Pancreas (tissue), 10 donors: ENCODE data around the gene GET3. TPM values are rescaled to one million over a fixed set of nuclear protein-coding genes. Genes with fewer than 3 reads are reported as not detected.

Experiments used
- ATAC-seq, 4 donors: fragments of 200-7000 bp; cut with Tn5 transposase; one replicate each; pipeline versions ENCODE4 v1.8.0 to v1.9.1; 2020; ENCODE audit warnings: mild to moderate bottlenecking in 4 of 4, moderate library complexity in 4 of 4
- DNase-seq, 6 donors: peaks; one replicate each; pipeline ENCODE4 v3.0.0-alpha.2; 2020
- FAIRE-seq: peaks from 2 replicates; lab custom pipeline; 2012; peaks lifted over from hg19 to GRCh38; lab: Jason Lieb, UNC
- H3K27ac ChIP-seq, 4 donors: fragments of 200-600 bp; sonication (generic); 1 replicate in 3 of 4; 2 replicates in 1 of 4; pipeline versions ENCODE4 v1.5.0 to v1.8.0; 2020
- H3K27me3 ChIP-seq, 4 donors: fragments of 200-600 bp; one replicate each; pipeline ENCODE4 v1.8.0; 2021
- H3K36me3 ChIP-seq, 3 donors: fragments of 200-600 bp; sonication (generic) in 1 of 3; one replicate each; pipeline versions ENCODE4 v1.5.0 to v1.8.0; 2020 to 2021
- H3K4me1 ChIP-seq, 3 donors: fragments of 200-600 bp; one replicate each; pipeline ENCODE4 v1.8.0; 2021
- H3K4me3 ChIP-seq, 4 donors: fragments of 200-600 bp; sonication (generic) in 2 of 4; one replicate each; pipeline versions ENCODE4 v1.5.0 to v1.8.0; 2020 to 2021
- H3K9me3 ChIP-seq, 4 donors: fragments of 200-600 bp; one replicate each; pipeline ENCODE4 v1.8.0; 2021
- CTCF ChIP-seq, 4 donors: fragments of 200-600 bp; sonication (generic) in 3 of 4; IDR thresholded peaks; one replicate each; pipeline versions ENCODE4 v1.5.0 to v1.8.0; 2021; ENCODE audit warnings: antibody characterized with exemption in 4 of 4
- WGBS, 2 donors: extraction: QIAGEN DNeasy Blood & Tissue Kit; methylation state at CpG; one replicate each; pipeline ENCODE4 v1.1.7; 2013; 5-methylcytosine and 5-hydroxymethylcytosine counted together
- intact Hi-C, 3 donors: fragments of 100-400 bp; cut with DNase I; formaldehyde crosslinking; loops; one replicate each; pipeline versions ENCODE4 v1.11.1 to v1.14.2; 2022
- polyA plus RNA-seq, 2 donors: library from polyadenylated mRNA; stranded (reverse); fragments of 200-250 nt; gene quantifications; one replicate each; pipeline ENCODE4 v1.2.3, GENCODE V29; 2013
- total RNA-seq, 6 donors: library from RNA; stranded (reverse); fragmentation: NEBNext Ultra II Directional in 4 of 6; extraction: Animal tissue kit (Norgen Biotek cat#: 25700) in 4 of 6; gene quantifications; one replicate each; pipeline versions ENCODE4 v1.2.1 to v1.2.4, GENCODE V29; 2021 to 2023
- donor health status: healthy with polysubstance abuse.
- donor health status: DM: no; HTN: no; CAD: no; lungs with moderate emphysema.
- donor health status: DM: no; HTN: no; CAD: no.
- donor health status: control.
- donor health status: control.
- donor health status: Bipolar disorder and iron deficiency.
- donor health status: DM: yes; HTN: yes; CAD: no.
- donor health status: DM: no; HTN: no; CAD: no.
- donor health status: DM: no; HTN: no; CAD: no.
- donor health status: DM: yes; HTN: yes; CAD: no.

Gene GET3
- total and polyA plus RNA-seq, 8 donors = 16.6 to 48.2 (median 29.8) TPM

- Histone ChIP-seq H3K27me3 (no peaks in the 10 kb centered on the region), H3K9me3 (no peaks in the 10 kb centered on the region), H3K27ac (peak within 1 kb of the TSS; percentile 95 to 100 (median 99)), H3K36me3 (no peaks in the 10 kb centered on the region), H3K4me1 (peaks cover 10 to 39% (median 20%) of the 10 kb centered on the region in 3 donors), H3K4me3 (peak within 1 kb of the TSS; percentile 70 to 95 (median 86))
- no peak for FAIRE-seq
- no peak for TF ChIP-seq CTCF (IDR thresholded peaks at IDR 0.05)
- 0% methylated on average over 69 to 73 of the region's 73 CpGs for WGBS, 2 donors
- intact Hi-C loops = no loop called here
- ATAC-seq = peak; percentile 53 to 69 (median 60)
- peak; percentile 97 to 100 (median 98) for DNase-seq
Observed at GRCh38 chr19:12791345-12792050, 54.2 kb downstream of the GET3 start, which contains the start of gene JUNB. TSS of gene JUNB (plus strand) at chr19:12791486. CDS start at chr19:12791772, 286 bp downstream.

- TF ChIP-seq CTCF (IDR thresholded peaks at IDR 0.05) = no peak
- no peak for FAIRE-seq
- intact Hi-C loops = no loop called here
- H3K4me1 ChIP-seq = peaks cover 10 to 32% (median 20%) of the 10 kb centered on the region in 3 donors
- no peaks in the 10 kb centered on the region for H3K27me3 ChIP-seq
- no peaks in the 10 kb centered on the region for H3K9me3 ChIP-seq
- peak overlapping the region; percentile 95 to 100 (median 99) for H3K27ac ChIP-seq
- 0% methylated on average over 76 to 84 of the region's 84 CpGs for WGBS, 2 donors
- DNase-seq = peak; percentile 73 to 94 (median 80)
- H3K36me3 ChIP-seq = no peaks in the 10 kb centered on the region
- H3K4me3 ChIP-seq = peak overlapping the region; percentile 70 to 95 (median 86)
- ATAC-seq = peak in 2 of 4 donors; percentile 9 to 11
Observed at GRCh38 chr19:12792051-12792852, 55.0 kb downstream of the GET3 start.

GRCh38 chr19:12792853-12793289 lies 55.6 kb downstream of the GET3 start:
- no peaks in the 10 kb centered on the region for H3K9me3 ChIP-seq
- H3K4me3 ChIP-seq = peak overlapping the region; percentile 70 to 95 (median 86)
- FAIRE-seq = no peak
- peak in 1 of 4 donors; percentile 0 for ATAC-seq
- 0% methylated on average over 22 of the region's 22 CpGs for WGBS, 2 donors
- intact Hi-C loops = no loop called here
- no peaks in the 10 kb centered on the region for H3K36me3 ChIP-seq
- peaks cover 10 to 26% (median 20%) of the 10 kb centered on the region in 3 donors for H3K4me1 ChIP-seq
- no peak for TF ChIP-seq CTCF (IDR thresholded peaks at IDR 0.05)
- H3K27ac ChIP-seq = peak overlapping the region; percentile 95 to 100 (median 99)
- H3K27me3 ChIP-seq = no peaks in the 10 kb centered on the region
- DNase-seq = peak in 3 of 6 donors; percentile 43 to 68 (median 47)

GRCh38 chr19:12793290-12794195 lies 56.2 kb downstream of the GET3 start:
- DNase-seq (peak; percentile 94 to 99 (median 96)), ATAC-seq (peak; percentile 46 to 67 (median 56)), FAIRE-seq (no peak)
- Histone ChIP-seq H3K27me3 (no peaks in the 10 kb centered on the region), H3K4me3 (peak overlapping the region; percentile 70 to 95 (median 86)), H3K36me3 (no peaks in the 10 kb centered on the region), H3K9me3 (no peaks in the 10 kb centered on the region), H3K4me1 (peaks cover 9 to 19% (median 17%) of the 10 kb centered on the region in 3 donors), H3K27ac (peak overlapping the region; percentile 95 to 100 (median 99))
- no peak for TF ChIP-seq CTCF (IDR thresholded peaks at IDR 0.05)
- intact Hi-C loops = no loop called here
- WGBS, 2 donors = 0% methylated on average over 65 to 81 of the region's 81 CpGs
